GM19193 (cell line): ENCODE results near the gene CLCF1.

Experiments used
- POLR2A ChIP-seq: IDR thresholded peaks from 4 replicates; pipeline ENCODE4 v1.6.1; 2011; ENCODE audit not compliant: insufficient read depth, insufficient read length; ENCODE audit errors: extremely low read depth

Gene CLCF1

DNA sequence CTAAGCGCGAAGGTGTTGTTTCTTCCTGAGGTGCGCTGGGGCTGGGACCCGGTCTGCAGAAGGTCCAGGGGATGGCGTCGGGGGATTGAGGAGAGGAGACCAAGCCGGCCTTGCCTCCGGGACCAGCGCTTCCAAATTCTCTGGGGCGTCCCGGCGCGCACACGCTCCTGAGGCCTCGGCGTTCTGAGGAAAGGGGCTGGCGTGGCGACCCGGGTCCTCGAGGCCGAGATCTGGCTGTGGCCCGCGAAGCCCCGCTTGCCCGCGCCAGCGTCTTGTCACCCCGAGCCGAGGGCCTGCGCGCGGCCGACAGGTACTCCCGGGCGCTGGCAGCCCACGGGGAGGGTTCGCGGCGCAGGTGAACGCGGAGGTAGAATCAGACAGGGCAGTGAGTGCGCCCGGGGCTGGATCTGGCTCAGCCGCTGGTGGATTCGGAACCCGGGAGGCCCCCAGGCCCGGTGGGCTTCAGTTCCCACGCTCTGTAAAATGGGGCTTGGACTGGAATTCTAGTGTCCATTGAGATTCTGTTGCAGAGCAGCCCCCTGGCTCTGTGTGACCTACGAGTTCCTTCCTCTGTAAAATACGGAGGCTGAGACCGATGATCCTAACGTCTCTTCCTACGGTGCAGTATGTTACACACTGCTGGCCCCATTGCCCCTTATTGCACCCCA is 55.4 kb downstream of the CLCF1 start:
- no peak for TF ChIP-seq POLR2A

GRCh38 chr11:67317205-67317887 is 56.1 kb downstream of the CLCF1 start:
- peak; percentile 67 for TF ChIP-seq POLR2A

- TF ChIP-seq POLR2A = no peak
Observed at GRCh38 chr11:67316882-67317204, 56.6 kb downstream of the CLCF1 start.

DNA sequence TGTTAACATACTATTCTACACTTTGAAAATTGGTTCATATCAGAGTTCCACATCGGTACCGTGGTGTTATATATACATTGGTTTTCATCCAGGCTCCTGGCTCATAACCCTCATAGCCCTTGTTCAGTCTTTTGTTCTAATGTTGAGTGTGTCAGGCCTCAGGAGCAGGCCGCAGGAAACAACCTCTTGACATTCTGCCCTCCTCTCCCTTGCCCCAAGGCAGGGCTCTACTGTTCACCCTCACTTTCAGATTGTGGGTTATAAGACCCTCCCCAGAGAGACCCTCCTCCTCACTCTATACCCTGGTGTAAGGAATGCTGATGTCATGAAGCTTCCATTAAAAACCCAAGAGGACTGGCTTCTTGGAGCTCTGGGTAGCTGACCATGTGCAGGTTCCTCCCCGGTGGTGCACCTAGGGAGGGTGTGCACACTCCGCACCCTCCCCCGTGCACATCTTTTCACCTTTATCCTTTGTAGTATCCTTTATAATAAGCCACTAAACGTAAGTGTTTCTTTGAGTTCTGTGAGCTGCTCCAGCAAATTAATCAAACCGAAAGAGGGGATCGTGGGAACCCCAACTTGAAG is 58.0 kb downstream of the CLCF1 start:
- no peak for TF ChIP-seq POLR2A

DNA sequence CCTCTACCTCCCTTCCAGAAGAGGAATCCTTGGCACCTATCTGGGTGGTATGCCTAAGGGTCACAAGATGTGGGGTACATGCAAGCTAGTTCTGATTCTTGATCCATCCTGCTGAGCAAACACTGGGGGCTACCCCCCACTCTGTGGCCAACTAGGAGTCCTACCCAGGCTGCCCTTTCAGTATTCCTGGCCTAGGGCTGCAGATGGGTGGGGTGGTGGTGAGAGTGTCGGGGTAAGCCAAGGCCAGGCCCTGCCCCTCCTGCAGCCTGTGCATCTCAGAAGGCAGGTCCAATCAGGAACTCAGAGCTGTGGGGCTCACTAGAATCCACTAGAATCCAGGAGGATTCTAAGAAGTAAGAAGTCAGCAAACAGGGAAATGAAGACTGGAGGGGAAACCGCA is 59.2 kb downstream of the CLCF1 start:
- TF ChIP-seq POLR2A = no peak
